ENCODE results near the gene BTBD8.

GRCh38 chr1:92095874-92096273 lies 15.7 kb downstream of the BTBD8 start:
- TF ChIP-seq EP300 (conservative IDR thresholded peaks at IDR 0.05; ENCODE audit: poor library complexity, severe bottlenecking) (no peak), CTCF (IDR thresholded peaks at IDR 0.05; ENCODE audit: poor library complexity, severe bottlenecking) (no peak), REST (IDR thresholded peaks at IDR 0.05; ENCODE audit: borderline replicate concordance) (no peak)

Measured in neural cell (in vitro differentiated cells).